AG04449 (cell line): ENCODE data around the gene RGS1.

Experiments
- CTCF ChIA-PET: fragments of 350-600 bp; formaldehyde crosslinking; extraction: SDS; loops from one replicate; lab custom pipeline; 2021; ENCODE audit warnings: antibody characterized with exemption; lab: Yijun Ruan, JAX
- POLR2A ChIA-PET: fragments of 400-600, 350-600 bp; formaldehyde crosslinking; extraction: SDS; loops from one replicate; lab custom pipeline; 2020; ENCODE audit warnings: antibody characterized with exemption, inconsistent platforms; lab: Yijun Ruan, JAX
- DNase-seq: peaks from one replicate; pipeline ENCODE4 v3.0.0-alpha.2; 2010; ENCODE audit warnings: low read depth, low spot score
- H3K4me3 ChIP-seq: 2 replicates; pipeline ENCODE4 v1.5.1; 2011; ENCODE audit warnings: low read depth, mild to moderate bottlenecking, control low read depth, low read length
- TF ChIP-seq, protein P1 (sequence below): IDR thresholded peaks from one replicate; pipeline ENCODE4 v1.5.1; 2011; ENCODE audit warnings: mild to moderate bottlenecking, moderate library complexity, low read length, control low read depth, inconsistent platforms; ENCODE audit not compliant: insufficient read depth; ENCODE audit errors: missing control alignments

The RGS1 gene, protein sequence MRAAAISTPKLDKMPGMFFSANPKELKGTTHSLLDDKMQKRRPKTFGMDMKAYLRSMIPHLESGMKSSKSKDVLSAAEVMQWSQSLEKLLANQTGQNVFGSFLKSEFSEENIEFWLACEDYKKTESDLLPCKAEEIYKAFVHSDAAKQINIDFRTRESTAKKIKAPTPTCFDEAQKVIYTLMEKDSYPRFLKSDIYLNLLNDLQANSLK

DNA sequence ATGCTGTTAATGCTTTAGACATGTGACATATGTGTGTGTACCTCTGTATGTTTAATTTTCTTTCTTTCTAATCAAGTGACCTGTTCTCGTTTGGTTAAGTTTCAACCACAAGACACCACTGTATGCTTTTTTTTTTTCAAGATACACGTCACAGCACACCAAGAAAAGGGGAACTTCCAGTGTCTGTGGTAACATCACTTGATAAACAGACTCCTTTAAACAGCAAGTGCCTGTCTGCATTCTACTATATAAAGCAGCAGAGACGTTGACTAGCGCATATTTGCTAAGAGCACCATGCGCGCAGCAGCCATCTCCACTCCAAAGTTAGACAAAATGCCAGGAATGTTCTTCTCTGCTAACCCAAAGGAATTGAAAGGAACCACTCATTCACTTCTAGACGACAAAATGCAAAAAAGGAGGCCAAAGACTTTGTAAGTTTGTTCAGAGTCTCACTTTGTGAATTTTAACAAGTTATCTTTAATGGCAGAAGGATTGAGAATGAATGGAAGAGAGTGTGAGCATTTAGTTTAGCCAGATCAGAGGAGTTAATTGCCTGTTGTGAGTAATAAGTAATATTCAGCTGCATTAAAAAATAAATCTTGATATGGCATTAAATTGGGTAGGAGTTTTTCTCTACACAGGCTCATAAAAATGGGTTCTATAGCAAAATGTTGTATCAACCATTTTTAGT lies at the start of gene RGS1:
TSS of gene RGS1 (plus strand) at position 275 of the 691 bp plus-strand sequence. CDS start at position 295, 20 bp downstream.
- ChIA-PET POLR2A (no interaction called here), CTCF (interaction anchor here (1.3 kb wide), 1 partner anchor 98 kb away, joined by 3 read pairs; no protein-coding TSS in a partner anchor)
- DNase-seq, result no peak
- no peak within 1 kb of the TSS for H3K4me3 ChIP-seq
- TF ChIP-seq, protein P1, sequence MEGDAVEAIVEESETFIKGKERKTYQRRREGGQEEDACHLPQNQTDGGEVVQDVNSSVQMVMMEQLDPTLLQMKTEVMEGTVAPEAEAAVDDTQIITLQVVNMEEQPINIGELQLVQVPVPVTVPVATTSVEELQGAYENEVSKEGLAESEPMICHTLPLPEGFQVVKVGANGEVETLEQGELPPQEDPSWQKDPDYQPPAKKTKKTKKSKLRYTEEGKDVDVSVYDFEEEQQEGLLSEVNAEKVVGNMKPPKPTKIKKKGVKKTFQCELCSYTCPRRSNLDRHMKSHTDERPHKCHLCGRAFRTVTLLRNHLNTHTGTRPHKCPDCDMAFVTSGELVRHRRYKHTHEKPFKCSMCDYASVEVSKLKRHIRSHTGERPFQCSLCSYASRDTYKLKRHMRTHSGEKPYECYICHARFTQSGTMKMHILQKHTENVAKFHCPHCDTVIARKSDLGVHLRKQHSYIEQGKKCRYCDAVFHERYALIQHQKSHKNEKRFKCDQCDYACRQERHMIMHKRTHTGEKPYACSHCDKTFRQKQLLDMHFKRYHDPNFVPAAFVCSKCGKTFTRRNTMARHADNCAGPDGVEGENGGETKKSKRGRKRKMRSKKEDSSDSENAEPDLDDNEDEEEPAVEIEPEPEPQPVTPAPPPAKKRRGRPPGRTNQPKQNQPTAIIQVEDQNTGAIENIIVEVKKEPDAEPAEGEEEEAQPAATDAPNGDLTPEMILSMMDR, result no peak

DNA sequence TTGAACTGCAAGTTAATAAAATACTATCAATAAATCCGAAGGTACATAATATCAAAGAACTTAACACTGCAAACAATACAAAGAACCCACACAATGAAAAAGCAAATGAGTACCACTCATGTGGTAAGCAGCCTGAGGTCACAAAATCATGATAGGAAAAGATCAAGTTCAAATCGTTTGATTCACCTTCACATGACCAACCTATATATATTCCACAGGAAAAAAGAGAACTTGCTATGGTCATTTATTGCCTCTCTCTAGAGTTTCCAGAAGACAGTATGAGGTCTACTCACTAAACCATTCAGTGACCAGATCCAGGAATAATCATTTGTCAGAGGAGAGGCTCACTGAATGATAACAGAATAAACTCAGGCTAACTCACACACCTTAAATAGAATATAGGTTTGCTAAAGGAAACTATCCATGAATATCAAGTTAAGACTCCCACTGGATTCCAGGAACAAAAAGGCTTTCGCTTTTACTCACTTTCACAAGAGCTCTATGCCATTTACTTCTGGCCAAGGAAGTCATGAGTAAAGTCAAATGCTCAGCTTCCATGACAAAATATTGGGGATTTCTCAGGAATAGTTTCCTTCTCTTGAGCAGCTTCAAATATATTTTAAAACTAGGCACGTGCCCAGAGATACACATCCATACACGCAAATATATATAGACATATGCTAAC lies 48.3 kb upstream of the RGS1 start:
- TF ChIP-seq, protein P1, result no peak
- POLR2A ChIA-PET, result no interaction called here
- CTCF ChIA-PET, result no interaction called here
- H3K4me3 ChIP-seq, result no peak overlapping the region
- no peak for DNase-seq

DNA sequence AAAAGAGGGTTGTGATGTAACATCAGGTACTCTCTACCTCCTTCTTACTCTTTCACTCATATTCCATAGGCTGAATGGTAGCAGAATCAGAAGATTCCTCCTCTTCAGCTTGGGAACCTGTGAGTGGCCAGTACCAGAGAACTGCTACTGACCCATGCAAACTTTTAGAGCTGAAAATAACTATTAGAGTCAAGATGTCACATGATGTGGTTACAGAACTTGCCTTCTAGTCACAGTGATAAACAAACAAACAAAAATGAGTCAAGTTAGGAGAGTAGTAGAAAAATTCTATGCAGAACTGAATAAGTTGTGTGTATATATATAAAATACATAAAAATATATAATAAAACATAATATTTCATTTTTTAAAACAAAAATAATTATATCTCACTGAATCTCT lies 47.6 kb upstream of the RGS1 start:
- no peak for DNase-seq
- CTCF ChIA-PET, result interaction anchor here (0.9 to 1.7 kb wide), 2 partner anchors 21 to 29 kb away, joined by 3 to 4 read pairs; no protein-coding TSS in a partner anchor
- no peak overlapping the region for H3K4me3 ChIP-seq
- TF ChIP-seq, protein P1, result no peak
- POLR2A ChIA-PET, result interaction anchor here (0.6 kb wide), 1 partner anchor 29 kb away, joined by 3 read pairs; no protein-coding TSS in a partner anchor

DNA sequence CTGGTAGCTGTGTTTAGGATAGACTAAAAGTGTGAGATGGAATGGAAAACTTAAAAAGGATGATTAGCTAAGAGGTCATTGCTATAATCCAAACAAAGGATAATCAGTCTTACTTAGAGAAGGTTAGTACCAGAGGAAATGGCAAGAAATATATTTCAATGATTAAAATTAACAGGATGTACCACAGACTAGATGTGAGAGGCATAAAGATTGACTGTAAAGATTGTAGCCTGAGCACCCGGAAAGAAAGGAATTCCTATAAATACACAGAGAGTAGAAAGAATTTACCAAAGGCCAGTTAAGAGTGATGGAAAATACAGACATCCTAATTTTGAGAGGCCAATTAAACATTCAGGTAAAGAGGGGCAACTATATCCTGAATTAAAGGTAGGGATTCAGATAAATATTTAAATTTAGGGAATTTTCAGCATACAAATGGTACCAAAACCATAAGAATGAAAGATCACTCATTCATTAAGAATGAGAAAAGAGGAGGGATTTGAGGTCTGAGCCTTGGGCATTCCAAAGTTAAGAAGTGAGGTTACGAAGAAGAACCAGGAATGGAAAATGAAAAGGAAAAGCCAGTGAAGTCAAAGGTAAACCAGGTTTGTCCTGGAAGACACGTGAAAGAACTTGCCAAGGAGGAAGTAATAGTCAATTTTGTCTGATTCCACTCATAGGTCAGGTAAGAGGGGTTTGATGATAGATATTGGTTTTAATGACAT lies 46.4 kb upstream of the RGS1 start:
- ChIA-PET CTCF (interaction anchor here (0.9 to 1.7 kb wide), 2 partner anchors 22 to 28 kb away, joined by 3 to 4 read pairs; no protein-coding TSS in a partner anchor), POLR2A (interaction anchor here (0.7 to 1.1 kb wide), 3 partner anchors 10 to 280 kb away, joined by 3 to 4 read pairs (median 3); no protein-coding TSS in a partner anchor)
- H3K4me3 ChIP-seq, result no peak overlapping the region
- no peak for DNase-seq
- TF ChIP-seq, protein P1, result no peak

DNA sequence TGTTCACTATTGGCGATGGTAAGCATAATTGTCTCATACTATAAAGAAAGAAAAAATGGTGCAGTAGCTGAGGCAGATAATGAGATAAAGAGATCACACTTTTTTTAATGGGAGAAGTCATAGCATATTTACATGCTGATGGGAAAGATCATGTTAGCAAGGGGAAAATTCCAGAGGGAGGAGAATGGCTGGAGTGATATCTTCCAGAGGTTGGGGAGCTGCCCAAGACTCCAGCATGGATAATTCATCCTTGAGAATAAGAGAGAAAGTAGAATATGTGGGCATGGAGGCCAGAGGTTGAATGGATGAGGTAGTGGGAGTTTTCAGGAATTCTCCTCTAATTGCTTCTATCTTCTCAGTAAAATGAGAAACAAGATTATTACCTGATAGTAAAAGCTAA lies 45.8 kb upstream of the RGS1 start:
- CTCF ChIA-PET, result interaction anchor here (1.7 kb wide), 1 partner anchor 27 kb away, joined by 3 read pairs; no protein-coding TSS in a partner anchor
- POLR2A ChIA-PET, result interaction anchor here (0.7 to 1.0 kb wide), 2 partner anchors 10 to 40 kb away, joined by 3 read pairs; no protein-coding TSS in a partner anchor

More for the DNA sequence above, 45.8 kb upstream of the RGS1 start:
- no peak overlapping the region for H3K4me3 ChIP-seq
- no peak for DNase-seq
- TF ChIP-seq, protein P1, result no peak
